ENCODE data around the gene OR4D1. TPM values are rescaled to one million over a fixed set of nuclear protein-coding genes. Genes with fewer than 3 reads are reported as not detected.
"Not testable (repeated sequence)": the region's sequence is repeated elsewhere in the genome, so short reads cannot be mapped to it uniquely, and the experiment has no call there.

OR4D1 gene
- total and polyA plus RNA-seq, 7 experiments from 2014 or later = 0.41 to 3.3 (median 2.3) TPM

- ATAC-seq; H3K27me3 ChIP-seq (ENCODE audit: control insufficient read depth in 2 of 2, insufficient read depth in 2 of 2, low read length in 2 of 2); CTCF ChIA-PET; H3K4me3 ChIP-seq (ENCODE audit: low read length); H3K27ac ChIP-seq (ENCODE audit: low read depth, low read length); H3K4me3 Mint-ChIP-seq; intact Hi-C loops (cut with micrococcal nuclease); H3K4me1 ChIP-seq (ENCODE audit: control insufficient read depth in 2 of 2, insufficient read depth in 2 of 2, low read length in 2 of 2); H3K36me3 ChIP-seq (ENCODE audit: control insufficient read depth in 2 of 3, insufficient read depth in 3 of 3, low read length in 3 of 3); H3K27ac Mint-ChIP-seq; DNase-seq; POLR2A ChIA-PET: not testable (repeated sequence)
- peaks cover 0 to 17% (median 4%) of the 10 kb centered on the region in 7 donors for H3K4me1 Mint-ChIP-seq
- peaks cover 0 to 19% (median 17%) of the 10 kb centered on the region in 3 experiments for H3K9me3 ChIP-seq (ENCODE audit: control insufficient read depth in 2 of 3, low read length in 3 of 3)
- peaks cover 21 to 43% (median 41%) of the 10 kb centered on the region in 5 donors for H3K36me3 Mint-ChIP-seq
- peaks cover 15 to 56% (median 37%) of the 10 kb centered on the region in 11 donors for H3K9me3 Mint-ChIP-seq
- H3K27me3 Mint-ChIP-seq = peaks cover 0 to 68% (median 0%) of the 10 kb centered on the region in 5 donors
These were observed 4.8 kb upstream of the OR4D1 start for GRCh38 chr17:58143335-58143734.

GRCh38 chr17:58144801-58145200 lies 3.4 kb upstream of the OR4D1 start:
- ATAC-seq (no peak), DNase-seq (no peak)
- Mint-ChIP-seq H3K4me3 (peak overlapping the region in 1 of 10 donors; percentile 29), H3K4me1 (peaks cover 4 to 27% (median 12%) of the 10 kb centered on the region in 7 donors), H3K27me3 (peaks cover 0 to 69% (median 0%) of the 10 kb centered on the region in 5 donors), H3K27ac (peak overlapping the region in 1 of 9 donors; percentile 7), H3K9me3 (peaks cover 20 to 63% (median 38%) of the 10 kb centered on the region in 11 donors), H3K36me3 (peaks cover 21 to 51% (median 39%) of the 10 kb centered on the region in 5 donors)
- no peaks in the 10 kb centered on the region for H3K27me3 ChIP-seq (ENCODE audit: control insufficient read depth in 2 of 2, insufficient read depth in 2 of 2, low read length in 2 of 2)
- intact Hi-C loops (cut with micrococcal nuclease) = no loop called here
- ChIA-PET CTCF (no interaction called here), POLR2A (no interaction called here)
- H3K4me1 ChIP-seq (ENCODE audit: control insufficient read depth in 2 of 2, insufficient read depth in 2 of 2, low read length in 2 of 2) = no peaks in the 10 kb centered on the region
- H3K4me3 ChIP-seq (ENCODE audit: low read length) = no peak overlapping the region
- H3K36me3 ChIP-seq (ENCODE audit: control insufficient read depth in 2 of 3, insufficient read depth in 3 of 3, low read length in 3 of 3) = no peaks in the 10 kb centered on the region
- peaks cover 0 to 19% (median 17%) of the 10 kb centered on the region in 3 experiments for H3K9me3 ChIP-seq (ENCODE audit: control insufficient read depth in 2 of 3, low read length in 3 of 3)
- no peak overlapping the region for H3K27ac ChIP-seq (ENCODE audit: low read depth, low read length)

- peaks cover 21 to 23% of the 10 kb centered on the region in 2 donors for H3K4me1 ChIP-seq (ENCODE audit: control insufficient read depth in 2 of 2, insufficient read depth in 2 of 2, low read length in 2 of 2)
- ChIA-PET CTCF (no interaction called here), POLR2A (interaction anchor here (1.4 kb wide), 1 partner anchor 20 kb away, joined by 3 read pairs; no protein-coding TSS in a partner anchor)
- H3K27me3 ChIP-seq (ENCODE audit: control insufficient read depth in 2 of 2, insufficient read depth in 2 of 2, low read length in 2 of 2) = no peaks in the 10 kb centered on the region
- Mint-ChIP-seq H3K27ac (peak overlapping the region in 1 of 9 donors; percentile 11), H3K9me3 (peaks cover 20 to 70% (median 41%) of the 10 kb centered on the region in 11 donors), H3K4me3 (no peak overlapping the region), H3K27me3 (peaks cover 0 to 70% (median 0%) of the 10 kb centered on the region in 5 donors), H3K4me1 (peaks cover 25 to 56% (median 43%) of the 10 kb centered on the region in 7 donors), H3K36me3 (peaks cover 21 to 50% (median 38%) of the 10 kb centered on the region in 5 donors)
- ATAC-seq = no peak
- no peaks in the 10 kb centered on the region for H3K36me3 ChIP-seq (ENCODE audit: control insufficient read depth in 2 of 3, insufficient read depth in 3 of 3, low read length in 3 of 3)
- H3K4me3 ChIP-seq (ENCODE audit: low read length) = no peak overlapping the region
- H3K27ac ChIP-seq (ENCODE audit: low read depth, low read length) = no peak overlapping the region
- DNase-seq = no peak
- intact Hi-C loops (cut with micrococcal nuclease) = no loop called here
- H3K9me3 ChIP-seq (ENCODE audit: control insufficient read depth in 2 of 3, low read length in 3 of 3) = peaks cover 0 to 18% (median 17%) of the 10 kb centered on the region in 3 experiments
These were observed 425 bp downstream of the OR4D1 start for GRCh38 chr17:58148609-58149008.

GRCh38 chr17:58150394-58150793 lies 2.2 kb downstream of the OR4D1 start:
- Mint-ChIP-seq H3K9me3 (peaks cover 10 to 58% (median 27%) of the 10 kb centered on the region in 11 donors), H3K36me3 (peaks cover 14 to 40% (median 27%) of the 10 kb centered on the region in 5 donors), H3K27ac (peak overlapping the region in 6 of 9 donors; percentile 13 to 82 (median 52)), H3K4me3 (peak overlapping the region in 4 of 10 donors; percentile 15 to 51 (median 38)), H3K4me1 (peaks cover 31 to 73% (median 61%) of the 10 kb centered on the region in 7 donors), H3K27me3 (peaks cover 0 to 56% (median 0%) of the 10 kb centered on the region in 5 donors)
- ChIA-PET POLR2A (interaction anchor here (1.3 kb wide), 1 partner anchor 144 kb away, joined by 3 read pairs; the partner anchor contains the start of gene SRSF1), CTCF (interaction anchor here (1.5 kb wide), 1 partner anchor 20 kb away, joined by 5 read pairs; no protein-coding TSS in a partner anchor)
- no peak overlapping the region for H3K27ac ChIP-seq (ENCODE audit: low read depth, low read length)
- ATAC-seq (no peak), DNase-seq (no peak)
- intact Hi-C loops (cut with micrococcal nuclease) = no loop called here
- H3K4me1 ChIP-seq (ENCODE audit: control insufficient read depth in 2 of 2, insufficient read depth in 2 of 2, low read length in 2 of 2) = peaks cover 39 to 41% of the 10 kb centered on the region in 2 donors
- H3K4me3 ChIP-seq (ENCODE audit: low read length) = no peak overlapping the region
- peaks cover 0 to 5% (median 4%) of the 10 kb centered on the region in 3 experiments for H3K9me3 ChIP-seq (ENCODE audit: control insufficient read depth in 2 of 3, low read length in 3 of 3)
- H3K36me3 ChIP-seq (ENCODE audit: control insufficient read depth in 2 of 3, insufficient read depth in 3 of 3, low read length in 3 of 3) = no peaks in the 10 kb centered on the region
- no peaks in the 10 kb centered on the region for H3K27me3 ChIP-seq (ENCODE audit: control insufficient read depth in 2 of 2, insufficient read depth in 2 of 2, low read length in 2 of 2)

GRCh38 chr17:58153046-58153445 lies 4.9 kb downstream of the OR4D1 start:
- peak overlapping the region; percentile 5 for H3K4me3 ChIP-seq (ENCODE audit: low read length)
- H3K27me3 ChIP-seq (ENCODE audit: control insufficient read depth in 2 of 2, insufficient read depth in 2 of 2, low read length in 2 of 2) = no peaks in the 10 kb centered on the region
- Mint-ChIP-seq H3K27ac (peak overlapping the region; percentile 90 to 99 (median 94)), H3K36me3 (peaks cover 0 to 26% (median 22%) of the 10 kb centered on the region in 5 donors), H3K27me3 (peaks cover 0 to 41% (median 0%) of the 10 kb centered on the region in 5 donors), H3K9me3 (peaks cover 5 to 36% (median 9%) of the 10 kb centered on the region in 11 donors), H3K4me3 (peak overlapping the region; percentile 67 to 83 (median 75)), H3K4me1 (peaks cover 41 to 92% (median 79%) of the 10 kb centered on the region in 7 donors)
- ChIA-PET POLR2A (interaction anchor here (1.0 to 3.5 kb wide), 4 partner anchors 15 to 146 kb away, joined by 3 to 16 read pairs (median 10); partner anchors contain the start of gene SRSF1), CTCF (interaction anchor here (0.6 to 3.9 kb wide), 4 partner anchors 18 to 120 kb away, joined by 3 to 17 read pairs (median 10); no protein-coding TSS in a partner anchor)
- DNase-seq (peak in 8 of 9 donors; percentile 25 to 84 (median 76)), ATAC-seq (peak; percentile 90)
- H3K27ac ChIP-seq (ENCODE audit: low read depth, low read length) = peak overlapping the region; percentile 68
- intact Hi-C loops (cut with micrococcal nuclease) = loop anchor here (1.0 to 2.0 kb wide), 5 partner anchors 19 to 146 kb away; partner anchors contain the start of gene SRSF1 (in 2 of the 2)
- peaks cover 49 to 51% of the 10 kb centered on the region in 2 donors for H3K4me1 ChIP-seq (ENCODE audit: control insufficient read depth in 2 of 2, insufficient read depth in 2 of 2, low read length in 2 of 2)
- H3K36me3 ChIP-seq (ENCODE audit: control insufficient read depth in 2 of 3, insufficient read depth in 3 of 3, low read length in 3 of 3) = no peaks in the 10 kb centered on the region
- no peaks in the 10 kb centered on the region for H3K9me3 ChIP-seq (ENCODE audit: control insufficient read depth in 2 of 3, low read length in 3 of 3)

- Mint-ChIP-seq H3K27me3 (peaks cover 0 to 34% (median 0%) of the 10 kb centered on the region in 5 donors), H3K36me3 (peaks cover 0 to 26% (median 22%) of the 10 kb centered on the region in 5 donors), H3K9me3 (peaks cover 5 to 32% (median 8%) of the 10 kb centered on the region in 11 donors), H3K4me1 (peaks cover 40 to 93% (median 83%) of the 10 kb centered on the region in 7 donors), H3K27ac (peak overlapping the region; percentile 90 to 99 (median 94)), H3K4me3 (peak overlapping the region; percentile 58 to 83 (median 73))
- peak overlapping the region; percentile 68 for H3K27ac ChIP-seq (ENCODE audit: low read depth, low read length)
- H3K27me3 ChIP-seq (ENCODE audit: control insufficient read depth in 2 of 2, insufficient read depth in 2 of 2, low read length in 2 of 2) = no peaks in the 10 kb centered on the region
- H3K4me3 ChIP-seq (ENCODE audit: low read length) = peak overlapping the region; percentile 5
- CTCF ChIA-PET = interaction anchor here (0.6 to 3.9 kb wide), 5 partner anchors 17 to 121 kb away, joined by 3 to 17 read pairs (median 4); no protein-coding TSS in a partner anchor
- intact Hi-C loops (cut with micrococcal nuclease) = loop anchor here (1.0 to 2.0 kb wide), 5 partner anchors 19 to 147 kb away; partner anchors contain the start of gene SRSF1 (in 2 of the 2)
- no peak for DNase-seq
- peaks cover 49 to 55% of the 10 kb centered on the region in 2 donors for H3K4me1 ChIP-seq (ENCODE audit: control insufficient read depth in 2 of 2, insufficient read depth in 2 of 2, low read length in 2 of 2)
- POLR2A ChIA-PET = interaction anchor here (1.4 to 3.5 kb wide), 4 partner anchors 15 to 147 kb away, joined by 6 to 16 read pairs (median 10); partner anchors contain the start of gene SRSF1
- ATAC-seq = no peak
- H3K9me3 ChIP-seq (ENCODE audit: control insufficient read depth in 2 of 3, low read length in 3 of 3) = no peaks in the 10 kb centered on the region
- H3K36me3 ChIP-seq (ENCODE audit: control insufficient read depth in 2 of 3, insufficient read depth in 3 of 3, low read length in 3 of 3) = no peaks in the 10 kb centered on the region
These were observed 5.5 kb downstream of the OR4D1 start for GRCh38 chr17:58153671-58154070.

All from naive thymus-derived CD4-positive, alpha-beta T cell (primary cell).